ENCODE data around the gene BNC2. TPM values are rescaled to one million over a fixed set of nuclear protein-coding genes. Genes with fewer than 3 reads are reported as not detected.
"Not testable (repeated sequence)": the region's sequence is repeated elsewhere in the genome, so short reads cannot be mapped to it uniquely, and the experiment has no call there.

The BNC2 gene
- total and polyA plus RNA-seq, 2 of the 13 experiments (the other 11 are each of a cell fraction or from before 2014, with no cell fraction given), result not detected

DNA sequence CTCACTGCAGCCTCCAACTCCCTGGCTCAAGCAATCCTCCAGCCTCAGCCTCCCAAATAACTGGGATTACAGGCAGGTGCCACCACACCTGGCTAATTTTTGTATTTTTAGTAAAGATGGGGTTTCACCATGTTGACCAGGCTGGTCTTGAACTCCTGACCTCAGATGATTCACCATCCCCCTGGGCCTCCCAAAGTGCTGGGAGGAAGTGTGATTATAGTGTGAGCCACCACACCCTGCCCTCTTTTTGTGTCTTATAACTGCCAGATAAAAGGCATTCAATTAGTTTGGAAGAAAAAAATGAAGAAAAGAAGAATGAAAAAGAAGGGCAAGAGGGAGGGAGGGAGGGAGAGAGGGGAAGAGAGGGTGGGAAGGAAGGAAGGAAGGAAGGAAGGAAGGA, 37.7 kb upstream of the BNC2 start:
- H3K4me1 ChIP-seq (ENCODE audit: insufficient read depth, low read length); ATAC-seq; H3K9me3 ChIP-seq (ENCODE audit: low read length); H3K9ac ChIP-seq (ENCODE audit: insufficient read depth, low read depth, low read length); H3K79me2 ChIP-seq (ENCODE audit: insufficient read depth, low read length); FAIRE-seq; H2AFZ ChIP-seq (ENCODE audit: low read length); BruUV-seq (replicated peaks); H3K27me3 ChIP-seq (ENCODE audit: control insufficient read depth in 1 of 2, insufficient read depth in 2 of 2, low read length in 2 of 2); H4K20me1 ChIP-seq (ENCODE audit: insufficient read depth, low read length); H3K36me3 ChIP-seq (replicated peaks in 1 of 2; ENCODE audit: control insufficient read depth in 1 of 2, insufficient read depth in 2 of 2, low read length in 2 of 2); intact Hi-C loops (cut with micrococcal nuclease; ENCODE audit: unreplicated experiment); in situ Hi-C loops (cut with HindIII; ENCODE audit: extremely low pct_ligation_motif_present, low pct_unique_long_range_greater_than_20kb); CTCF ChIA-PET (ENCODE audit: low intra/inter-chr PET ratio, low total read pairs); H3K27ac ChIP-seq (ENCODE audit: extremely low read length, insufficient read depth, low read length); H3K4me2 ChIP-seq (ENCODE audit: low read depth, low read length); H3K4me3 ChIP-seq (replicated peaks in 1 of 3; ENCODE audit: insufficient read depth in 1 of 3, low read depth in 2 of 3, low read length in 3 of 3); POLR2A ChIA-PET; DNase-seq (ENCODE audit: low spot score): not testable (repeated sequence)

DNA sequence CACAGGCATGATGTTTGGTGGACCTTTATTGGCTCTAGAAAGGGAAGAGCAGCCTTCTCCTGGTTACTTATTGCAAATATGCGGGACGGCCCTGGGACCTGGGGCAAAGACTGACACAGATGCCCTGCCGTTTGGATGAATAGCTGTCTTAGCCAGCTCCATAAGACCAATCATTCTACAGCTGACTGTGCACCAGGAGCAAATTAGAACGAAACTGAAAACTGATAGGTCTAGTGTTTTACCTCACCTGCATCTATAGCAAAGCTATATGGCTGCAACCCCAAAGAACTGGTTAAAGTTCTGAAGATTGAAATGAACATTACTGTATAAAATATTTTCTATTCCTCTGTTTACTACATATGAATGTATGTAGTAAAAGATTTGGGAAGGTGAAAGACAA, 34.2 kb upstream of the BNC2 start:
- Histone ChIP-seq H3K79me2 (ENCODE audit: insufficient read depth, low read length) (no peaks in the 10 kb centered on the region), H2AFZ (ENCODE audit: low read length) (no peak overlapping the region), H3K4me1 (ENCODE audit: insufficient read depth, low read length) (no peaks in the 10 kb centered on the region), H3K36me3 (replicated peaks in 1 of 2; ENCODE audit: control insufficient read depth in 1 of 2, insufficient read depth in 2 of 2, low read length in 2 of 2) (no peaks in the 10 kb centered on the region), H3K4me2 (ENCODE audit: low read depth, low read length) (no peak overlapping the region), H3K27me3 (ENCODE audit: control insufficient read depth in 1 of 2, insufficient read depth in 2 of 2, low read length in 2 of 2) (no peaks in the 10 kb centered on the region), H4K20me1 (ENCODE audit: insufficient read depth, low read length) (no peaks in the 10 kb centered on the region), H3K4me3 (replicated peaks in 1 of 3; ENCODE audit: insufficient read depth in 1 of 3, low read depth in 2 of 3, low read length in 3 of 3) (no peak overlapping the region), H3K9me3 (ENCODE audit: low read length) (no peaks in the 10 kb centered on the region), H3K27ac (ENCODE audit: extremely low read length, insufficient read depth, low read length) (no peak overlapping the region), H3K9ac (ENCODE audit: insufficient read depth, low read depth, low read length) (no peak overlapping the region)
- in situ Hi-C loops (cut with HindIII; ENCODE audit: extremely low pct_ligation_motif_present, low pct_unique_long_range_greater_than_20kb) (no loop called here), intact Hi-C loops (cut with micrococcal nuclease; ENCODE audit: unreplicated experiment) (no loop called here)
- 1% methylated on average over 4 of the region's 4 CpGs for WGBS (ENCODE audit: low lambda C conversion rate)
- no peak for ATAC-seq
- CTCF ChIA-PET (ENCODE audit: low intra/inter-chr PET ratio, low total read pairs), result no interaction called here
- no TSS peak for BruUV-seq (replicated peaks)
- no peak for FAIRE-seq
- POLR2A ChIA-PET, result no interaction called here
- no peak for DNase-seq (ENCODE audit: low spot score)
- TF ChIP-seq MXD4 (CRISPR knock-in tag; IDR thresholded peaks at IDR 0.05) (no peak), ETV6 (CRISPR knock-in tag; conservative IDR thresholded peaks at IDR 0.05) (no peak), GLMP (CRISPR knock-in tag; IDR thresholded peaks at IDR 0.05; ENCODE audit: borderline replicate concordance) (no peak), POLR2AphosphoS5 (IDR thresholded peaks at IDR 0.05; ENCODE audit: low read depth, low read length) (no peak), HCFC1 (IDR thresholded peaks at IDR 0.05; ENCODE audit: low read depth, low read length) (no peak), ZNF33A (CRISPR knock-in tag; IDR thresholded peaks at IDR 0.05; ENCODE audit: borderline replicate concordance) (no peak), SOX13 (IDR thresholded peaks at IDR 0.05) (no peak), SOX13 (CRISPR knock-in tag; conservative IDR thresholded peaks at IDR 0.05 in 1 of 2, IDR thresholded peaks at IDR 0.05 in 1 of 2) (no peak), ZNF773 (CRISPR knock-in tag; IDR thresholded peaks at IDR 0.05; ENCODE audit: borderline replicate concordance) (no peak), MBNL3 (CRISPR knock-in tag; conservative IDR thresholded peaks at IDR 0.05) (no peak), ZNF746 (CRISPR knock-in tag; IDR thresholded peaks at IDR 0.05) (no peak)
